Mucosa of descending colon (tissue), 3 donors: ENCODE measurements around the gene SMARCA2. TPM values are rescaled to one million over a fixed set of nuclear protein-coding genes. Genes with fewer than 3 reads are reported as not detected.
A peak's percentile ranks its signal among the peaks of the same experiment; 100 is the strongest.

Experiments
- ATAC-seq: fragments of 200-7000 bp; cut with Tn5 transposase; one replicate; pipeline ENCODE4 v1.9.1; 2020; ENCODE audit warnings: mild to moderate bottlenecking, moderate library complexity
- DNase-seq, 3 donors: peaks; one replicate each; pipeline ENCODE4 v3.0.0-alpha.2; 2020
- H3K36me3 ChIP-seq: fragments of 200-600 bp; one replicate; pipeline ENCODE4 v1.8.0; 2021; ENCODE audit warnings: low read depth, mild to moderate bottlenecking
- H3K4me1 ChIP-seq: fragments of 200-600 bp; one replicate; pipeline ENCODE4 v1.8.0; 2021; ENCODE audit warnings: low read depth, mild to moderate bottlenecking
- H3K4me3 ChIP-seq: fragments of 200-600 bp; one replicate; pipeline ENCODE4 v1.8.0; 2021; ENCODE audit warnings: mild to moderate bottlenecking
- H3K9me3 ChIP-seq: fragments of 200-600 bp; one replicate; pipeline ENCODE4 v1.8.0; 2021; ENCODE audit warnings: mild to moderate bottlenecking
- intact Hi-C, 2 donors: fragments of 100-400 bp; cut with DNase I in 1 of 2; cut with micrococcal nuclease in 1 of 2; formaldehyde crosslinking; loops; one replicate each; pipeline versions ENCODE4 v1.11.0 to v1.11.1; 2022; cut with DNase I, micrococcal nuclease
- total RNA-seq, 3 donors: library from RNA; stranded (reverse); fragmentation: NEBNext Ultra II Directional in 2 of 3; extraction: Animal tissue kit (Norgen Biotek cat#: 25700) in 2 of 3; gene quantifications; one replicate each; pipeline versions ENCODE4 v1.2.1 to v1.2.4, GENCODE V29; 2021 to 2023
- TF ChIP-seq, protein P1 (sequence below): fragments of 200-600 bp; IDR thresholded peaks from one replicate; pipeline ENCODE4 v1.8.0; 2022; ENCODE audit warnings: antibody characterized with exemption, mild to moderate bottlenecking
- donor health status: DM: no; HTN: no; CAD: no; lungs with moderate emphysema.
- donor health status: DM: no; HTN: no; CAD: no.
- donor health status: DM: no; HTN: yes; CAD: no.

SMARCA2 gene
- total RNA-seq, 3 donors from 2014 or later: 105 to 131 (median 117) TPM

GRCh38 chr9:2180154-2180553, 165.0 kb downstream of the SMARCA2 start:
- no peaks in the 10 kb centered on the region for H3K36me3 ChIP-seq
- no peak overlapping the region for H3K4me3 ChIP-seq
- TF ChIP-seq, protein P1, sequence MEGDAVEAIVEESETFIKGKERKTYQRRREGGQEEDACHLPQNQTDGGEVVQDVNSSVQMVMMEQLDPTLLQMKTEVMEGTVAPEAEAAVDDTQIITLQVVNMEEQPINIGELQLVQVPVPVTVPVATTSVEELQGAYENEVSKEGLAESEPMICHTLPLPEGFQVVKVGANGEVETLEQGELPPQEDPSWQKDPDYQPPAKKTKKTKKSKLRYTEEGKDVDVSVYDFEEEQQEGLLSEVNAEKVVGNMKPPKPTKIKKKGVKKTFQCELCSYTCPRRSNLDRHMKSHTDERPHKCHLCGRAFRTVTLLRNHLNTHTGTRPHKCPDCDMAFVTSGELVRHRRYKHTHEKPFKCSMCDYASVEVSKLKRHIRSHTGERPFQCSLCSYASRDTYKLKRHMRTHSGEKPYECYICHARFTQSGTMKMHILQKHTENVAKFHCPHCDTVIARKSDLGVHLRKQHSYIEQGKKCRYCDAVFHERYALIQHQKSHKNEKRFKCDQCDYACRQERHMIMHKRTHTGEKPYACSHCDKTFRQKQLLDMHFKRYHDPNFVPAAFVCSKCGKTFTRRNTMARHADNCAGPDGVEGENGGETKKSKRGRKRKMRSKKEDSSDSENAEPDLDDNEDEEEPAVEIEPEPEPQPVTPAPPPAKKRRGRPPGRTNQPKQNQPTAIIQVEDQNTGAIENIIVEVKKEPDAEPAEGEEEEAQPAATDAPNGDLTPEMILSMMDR: no peak
- DNase-seq (no peak), ATAC-seq (no peak)
- H3K9me3 ChIP-seq: no peaks in the 10 kb centered on the region
- intact Hi-C loops: no loop called here
- H3K4me1 ChIP-seq: no peaks in the 10 kb centered on the region

DNA sequence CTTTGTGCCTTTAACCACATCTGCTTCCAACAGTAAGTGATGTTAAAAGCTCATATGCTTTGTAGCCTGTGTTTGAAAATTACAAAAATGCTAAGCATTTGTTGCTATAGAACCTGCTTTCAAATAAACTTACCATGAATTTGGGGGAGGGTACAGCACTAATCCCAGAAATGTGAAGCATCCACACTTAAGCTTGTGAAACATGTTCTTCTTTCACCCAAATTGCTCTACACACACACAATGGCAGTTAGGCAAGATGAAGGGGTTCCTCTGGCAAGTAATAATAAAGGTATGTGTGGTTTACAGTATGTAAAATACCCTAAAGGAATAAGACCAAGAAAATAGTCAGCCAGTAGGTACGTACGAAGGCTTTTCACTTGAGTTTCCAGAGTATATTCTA, 165.6 kb downstream of the SMARCA2 start:
- ATAC-seq: no peak
- intact Hi-C loops: no loop called here
- Histone ChIP-seq H3K9me3 (no peaks in the 10 kb centered on the region), H3K36me3 (no peaks in the 10 kb centered on the region), H3K4me3 (no peak overlapping the region), H3K4me1 (no peaks in the 10 kb centered on the region)
- TF ChIP-seq, protein P1: no peak
- no peak for DNase-seq

DNA sequence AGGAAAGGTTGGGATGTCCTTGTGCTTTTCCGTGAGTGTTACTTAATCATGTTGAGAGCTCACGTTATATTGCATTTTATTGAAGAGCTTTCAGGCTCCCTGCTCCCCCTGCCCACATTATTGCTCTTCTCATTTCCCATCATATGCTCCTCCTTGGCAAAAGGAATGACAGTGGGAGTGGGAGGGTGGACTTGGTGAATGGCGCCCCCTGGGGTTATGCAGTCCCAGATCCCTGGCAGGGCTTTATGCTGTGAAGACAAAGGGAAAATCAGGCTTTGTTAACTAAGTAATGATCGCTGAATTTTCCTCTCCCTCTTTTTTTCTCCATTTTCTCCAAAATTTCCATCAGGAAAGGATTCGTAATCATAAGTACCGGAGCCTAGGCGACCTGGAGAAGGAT, 166.6 kb downstream of the SMARCA2 start:
- intact Hi-C loops: no loop called here
- no peak overlapping the region for H3K4me3 ChIP-seq
- peak; percentile 36 for ATAC-seq
- H3K36me3 ChIP-seq: peaks cover 6% of the 10 kb centered on the region
- peak in 2 of 3 donors; percentile 34 to 39 for DNase-seq
- no peaks in the 10 kb centered on the region for H3K9me3 ChIP-seq
- TF ChIP-seq, protein P1: no peak
- H3K4me1 ChIP-seq: no peaks in the 10 kb centered on the region

DNA sequence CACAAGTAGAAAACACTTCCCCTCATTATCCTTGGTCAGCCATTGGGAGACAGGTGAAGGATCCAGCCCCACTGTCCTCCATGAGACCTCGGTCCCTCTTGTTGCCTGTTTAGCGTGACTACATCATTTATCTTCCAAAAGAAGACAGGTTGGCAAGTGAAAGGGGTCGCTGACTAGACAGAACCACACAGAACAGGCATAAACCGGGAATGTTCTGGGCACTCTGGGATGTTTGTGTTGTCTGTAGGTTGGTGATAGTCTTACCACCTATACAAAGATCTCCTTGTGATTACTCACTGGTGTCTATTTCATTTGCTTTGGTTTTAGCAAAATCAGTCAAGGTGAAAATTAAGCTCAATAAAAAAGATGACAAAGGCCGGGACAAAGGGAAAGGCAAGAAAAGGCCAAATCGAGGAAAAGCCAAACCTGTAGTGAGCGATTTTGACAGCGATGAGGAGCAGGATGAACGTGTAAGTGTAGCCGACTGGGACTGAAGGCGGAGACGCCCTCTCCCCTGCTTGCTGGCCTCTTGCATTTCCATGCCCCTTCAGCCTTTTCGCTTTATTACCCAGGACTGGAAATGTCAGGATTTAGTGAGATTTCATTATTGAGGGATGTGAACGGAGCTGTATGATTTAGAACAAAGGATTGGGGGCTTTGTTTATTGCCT, 175.9 kb downstream of the SMARCA2 start:
- TF ChIP-seq, protein P1: no peak
- Histone ChIP-seq H3K4me3 (no peak overlapping the region), H3K36me3 (peaks cover 6% of the 10 kb centered on the region), H3K4me1 (no peaks in the 10 kb centered on the region), H3K9me3 (no peaks in the 10 kb centered on the region)
- ATAC-seq: no peak
- DNase-seq: no peak
- intact Hi-C loops: no loop called here

DNA sequence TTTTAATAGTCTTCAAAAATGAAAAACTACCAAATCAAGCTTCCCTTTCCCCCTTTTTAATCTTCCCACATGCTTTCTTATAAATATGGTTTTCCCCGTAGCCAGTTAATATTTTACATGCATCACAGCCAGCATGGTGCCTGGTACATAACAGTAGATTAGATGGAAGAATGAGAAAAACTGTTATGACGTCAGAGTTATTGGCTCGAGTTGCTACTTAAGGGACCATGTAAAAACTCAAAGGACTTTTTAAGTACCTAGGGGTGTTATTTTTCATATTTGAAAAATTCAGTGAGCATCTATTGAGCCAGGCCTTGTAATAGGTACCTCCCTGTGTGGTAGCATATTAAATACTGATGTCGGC, 176.4 kb downstream of the SMARCA2 start:
- Histone ChIP-seq H3K9me3 (no peaks in the 10 kb centered on the region), H3K4me3 (no peak overlapping the region), H3K4me1 (no peaks in the 10 kb centered on the region), H3K36me3 (peaks cover under 1% of the 10 kb centered on the region)
- DNase-seq (no peak), ATAC-seq (no peak)
- intact Hi-C loops: no loop called here
- TF ChIP-seq, protein P1: no peak
